Neural progenitor cell (in vitro differentiated cells): ENCODE data around the gene KIF9.

Experiments used
- EZH2 ChIP-seq: fragments of 200-600 bp; sonication (generic); IDR thresholded peaks from 2 replicates; pipeline ENCODE4 v1.6.1; 2017; ENCODE audit warnings: antibody characterized with exemption, mild to moderate bottlenecking, moderate library complexity
- EZH2phosphoT487 ChIP-seq: fragments of 200-600 bp; sonication (generic); IDR thresholded peaks from 2 replicates; pipeline ENCODE4 v1.6.1; 2017; ENCODE audit warnings: antibody characterized with exemption
- TF ChIP-seq, protein P1 (sequence below): fragments of 200-600 bp; sonication (generic); IDR thresholded peaks from 2 replicates; pipeline ENCODE4 v1.5.1; 2017; ENCODE audit warnings: antibody characterized with exemption, mild to moderate bottlenecking

DNA sequence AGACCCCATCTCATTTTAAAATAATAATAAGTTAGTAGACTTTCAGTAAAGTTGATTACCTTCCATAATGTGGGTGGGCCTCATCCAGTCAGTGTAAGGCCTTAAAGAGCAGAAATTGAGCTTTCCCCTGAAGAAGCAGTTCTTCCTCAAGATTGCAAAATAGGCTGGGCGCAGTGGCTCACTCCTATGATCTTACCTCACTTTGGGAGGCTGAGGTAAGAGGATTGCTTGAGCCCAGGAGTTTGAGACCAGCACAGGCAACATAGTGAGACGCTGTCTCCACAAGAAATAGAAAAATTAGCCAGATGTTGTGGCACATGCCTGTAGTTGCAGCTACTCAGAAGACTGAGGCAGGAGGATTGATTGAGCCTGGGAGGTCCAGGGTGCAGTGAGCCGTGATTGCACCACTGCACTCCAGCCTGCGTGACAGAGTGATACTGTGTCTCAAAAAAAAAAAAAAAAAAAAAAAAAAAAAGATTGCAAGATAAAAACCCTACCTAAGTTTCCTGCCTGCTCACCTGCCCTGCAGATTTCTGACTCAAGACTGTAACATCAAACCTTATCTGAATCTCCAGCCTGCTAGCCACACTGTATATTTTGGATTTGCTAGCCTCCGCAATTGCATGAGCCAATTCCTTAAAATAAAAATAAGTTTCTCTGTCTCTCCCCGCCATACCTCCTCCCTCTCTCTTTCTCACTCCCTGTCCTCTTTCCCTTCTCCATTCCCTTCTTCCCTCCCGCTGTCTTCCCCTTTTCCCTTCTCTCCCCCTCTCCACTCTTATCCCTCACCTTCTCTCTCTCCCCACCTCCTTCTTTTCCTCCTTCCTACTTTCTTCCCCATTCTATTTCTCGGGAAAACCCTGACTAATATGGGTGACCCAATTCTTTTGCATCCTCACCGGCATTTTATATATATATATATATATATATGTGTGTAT is 17.1 kb upstream of the KIF9 start:
- TF ChIP-seq, protein P1, sequence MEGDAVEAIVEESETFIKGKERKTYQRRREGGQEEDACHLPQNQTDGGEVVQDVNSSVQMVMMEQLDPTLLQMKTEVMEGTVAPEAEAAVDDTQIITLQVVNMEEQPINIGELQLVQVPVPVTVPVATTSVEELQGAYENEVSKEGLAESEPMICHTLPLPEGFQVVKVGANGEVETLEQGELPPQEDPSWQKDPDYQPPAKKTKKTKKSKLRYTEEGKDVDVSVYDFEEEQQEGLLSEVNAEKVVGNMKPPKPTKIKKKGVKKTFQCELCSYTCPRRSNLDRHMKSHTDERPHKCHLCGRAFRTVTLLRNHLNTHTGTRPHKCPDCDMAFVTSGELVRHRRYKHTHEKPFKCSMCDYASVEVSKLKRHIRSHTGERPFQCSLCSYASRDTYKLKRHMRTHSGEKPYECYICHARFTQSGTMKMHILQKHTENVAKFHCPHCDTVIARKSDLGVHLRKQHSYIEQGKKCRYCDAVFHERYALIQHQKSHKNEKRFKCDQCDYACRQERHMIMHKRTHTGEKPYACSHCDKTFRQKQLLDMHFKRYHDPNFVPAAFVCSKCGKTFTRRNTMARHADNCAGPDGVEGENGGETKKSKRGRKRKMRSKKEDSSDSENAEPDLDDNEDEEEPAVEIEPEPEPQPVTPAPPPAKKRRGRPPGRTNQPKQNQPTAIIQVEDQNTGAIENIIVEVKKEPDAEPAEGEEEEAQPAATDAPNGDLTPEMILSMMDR = no peak
- TF ChIP-seq EZH2 (no peak), EZH2phosphoT487 (no peak)
